Forelimb muscle (tissue), 1 donor: ENCODE data around the gene ZMYND15. TPM values are rescaled to one million over a fixed set of nuclear protein-coding genes. Genes with fewer than 3 reads are reported as not detected.

Source experiments
- DNase-seq: peaks from one replicate; pipeline ENCODE4 v3.0.0-alpha.2; 2013; ENCODE audit warnings: low read depth
- polyA plus RNA-seq: library from polyadenylated mRNA; unstranded; fragments of 120-200 nt; gene quantifications from one replicate; pipeline ENCODE4 v1.2.1, GENCODE V29; 2013; ENCODE audit not compliant: insufficient read length

The ZMYND15 gene
- polyA plus RNA-seq, 1 donor, result 0.28 TPM

DNA sequence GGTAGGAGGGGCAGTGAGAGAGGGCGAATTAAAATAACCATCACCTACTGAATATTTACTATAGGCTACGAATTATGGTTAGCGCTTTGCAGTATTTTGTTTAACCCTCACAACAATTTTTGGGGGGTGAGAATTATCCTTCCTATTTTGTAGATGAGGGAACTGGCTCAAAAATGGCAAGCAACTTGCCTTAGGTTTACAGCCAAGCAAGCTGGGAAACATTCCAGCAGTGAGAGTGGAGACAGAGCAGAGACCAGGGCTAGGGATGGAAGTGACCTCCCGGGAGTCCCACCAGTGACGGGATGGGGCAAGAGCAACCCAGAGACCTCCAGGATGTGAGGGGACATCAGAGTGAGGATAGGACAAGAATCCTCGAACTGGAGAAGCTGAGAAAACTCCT is 46.9 kb downstream of the ZMYND15 start:
- DNase-seq, result no peak

- no peak for DNase-seq
Measured at GRCh38 chr17:4788159-4788806, 48.6 kb downstream of the ZMYND15 start.

GRCh38 chr17:4788807-4789700 is 49.4 kb downstream of the ZMYND15 start, which contains the start of gene GLTPD2:
Gene GLTPD2, plus strand, starts transcription at chr17:4788964. Its CDS starts 48 bp downstream, at chr17:4789012.
- no peak for DNase-seq

GRCh38 chr17:4789701-4789950 is 50.0 kb downstream of the ZMYND15 start:
- DNase-seq, result no peak

- peak; percentile 78 for DNase-seq
Measured at GRCh38 chr17:4789951-4790704, 50.5 kb downstream of the ZMYND15 start.

- no peak for DNase-seq
Measured at GRCh38 chr17:4790705-4791088, 51.1 kb downstream of the ZMYND15 start.

DNA sequence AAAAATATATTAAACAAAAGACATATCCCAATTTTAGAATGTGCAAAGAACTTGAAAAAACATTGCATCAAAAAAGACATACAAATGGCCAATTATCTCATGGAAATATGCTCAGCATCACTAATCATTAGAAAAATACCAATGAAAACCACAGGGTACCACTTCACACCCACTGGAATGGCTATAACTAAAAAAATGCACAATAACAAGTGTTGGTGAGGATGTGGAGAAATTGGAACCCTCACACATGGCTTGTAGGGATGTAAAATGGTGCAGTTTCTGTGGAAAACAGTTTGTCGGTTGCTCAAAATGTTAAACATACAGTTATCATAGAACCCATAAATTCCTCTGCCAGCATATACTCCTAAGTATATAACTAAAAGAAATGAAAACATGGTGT is 55.5 kb downstream of the ZMYND15 start:
- no peak for DNase-seq

Other genes with a start within 250 kb of the ZMYND15 start
- 7.1 TPM for gene SPNS2, start 241.0 kb upstream of the ZMYND15 start, polyA plus RNA-seq
- gene MYBBP1A, start 184.4 kb upstream of the ZMYND15 start, polyA plus RNA-seq, result 28.3 TPM
- gene GGT6, start 179.3 kb upstream of the ZMYND15 start, polyA plus RNA-seq, result 0.18 TPM
- 163 TPM for gene SMTNL2, start 155.3 kb upstream of the ZMYND15 start, polyA plus RNA-seq
- gene ALOX15, start 98.2 kb upstream of the ZMYND15 start, polyA plus RNA-seq, result 0.40 TPM
- gene PELP1, start 35.7 kb upstream of the ZMYND15 start, polyA plus RNA-seq, result 31.9 TPM
- 22.3 TPM for gene ARRB2, start 29.2 kb upstream of the ZMYND15 start, polyA plus RNA-seq
- gene MED11, start 8.4 kb upstream of the ZMYND15 start, polyA plus RNA-seq, result 18.0 TPM
- 5.1 TPM for gene CXCL16, start 95 bp downstream of the ZMYND15 start, polyA plus RNA-seq
- not detected for gene TM4SF5, start 32.1 kb downstream of the ZMYND15 start, polyA plus RNA-seq
- gene VMO1, start 46.5 kb downstream of the ZMYND15 start, polyA plus RNA-seq, result 9.7 TPM
- 0.95 TPM for gene GLTPD2, start 49.1 kb downstream of the ZMYND15 start, polyA plus RNA-seq
- gene PSMB6, start 56.3 kb downstream of the ZMYND15 start, polyA plus RNA-seq, result 96.7 TPM
- gene PLD2, start 67.3 kb downstream of the ZMYND15 start, polyA plus RNA-seq, result 25.4 TPM
- gene MINK1, start 93.5 kb downstream of the ZMYND15 start, polyA plus RNA-seq, result 25.4 TPM
- 1.3 TPM for gene C17orf107, start 159.7 kb downstream of the ZMYND15 start, polyA plus RNA-seq
- gene CHRNE, start 163.3 kb downstream of the ZMYND15 start, polyA plus RNA-seq, result 2.3 TPM
- gene GP1BA, start 192.4 kb downstream of the ZMYND15 start, polyA plus RNA-seq, result 0.92 TPM
- 53.8 TPM for gene SLC25A11, start 200.2 kb downstream of the ZMYND15 start, polyA plus RNA-seq
- gene RNF167, start 200.4 kb downstream of the ZMYND15 start, polyA plus RNA-seq, result 72.7 TPM
- 349 TPM for gene PFN1, start 208.7 kb downstream of the ZMYND15 start, polyA plus RNA-seq
- 2,114 TPM for gene ENO3, start 211.3 kb downstream of the ZMYND15 start, polyA plus RNA-seq
- gene SPAG7, start 228.0 kb downstream of the ZMYND15 start, polyA plus RNA-seq, result 90.2 TPM
- gene CAMTA2, start 247.8 kb downstream of the ZMYND15 start, polyA plus RNA-seq, result 27.3 TPM